ENCODE data around the gene TM9SF3. TPM values are rescaled to one million over a fixed set of nuclear protein-coding genes. Genes with fewer than 3 reads are reported as not detected.
A peak's percentile ranks its signal among the peaks of the same experiment; 100 is the strongest.
"Not testable (repeated sequence)": the region's sequence is repeated elsewhere in the genome, so short reads cannot be mapped to it uniquely, and the experiment has no call there.

TM9SF3 gene
- total RNA-seq, 1 experiment from 2014 or later: 71.0 TPM

- Histone ChIP-seq H3K27me3 (no peaks in the 10 kb centered on the region), H3K36me3 (no peaks in the 10 kb centered on the region), H3K27ac (peak overlapping the region; percentile 88), H3K4me1 (0 out of 2 replicates have a peak, but pooled peaks cover 4% of the 10 kb centered on the region), H3K4me3 (peak overlapping the region; percentile 93), H3K9me3 (replicated peaks) (no peaks in the 10 kb centered on the region)
- DNase-seq: peak; percentile 57 to 75
Measured at GRCh38 chr10:96587264-96588059, 650 bp upstream of the TM9SF3 start.

DNA sequence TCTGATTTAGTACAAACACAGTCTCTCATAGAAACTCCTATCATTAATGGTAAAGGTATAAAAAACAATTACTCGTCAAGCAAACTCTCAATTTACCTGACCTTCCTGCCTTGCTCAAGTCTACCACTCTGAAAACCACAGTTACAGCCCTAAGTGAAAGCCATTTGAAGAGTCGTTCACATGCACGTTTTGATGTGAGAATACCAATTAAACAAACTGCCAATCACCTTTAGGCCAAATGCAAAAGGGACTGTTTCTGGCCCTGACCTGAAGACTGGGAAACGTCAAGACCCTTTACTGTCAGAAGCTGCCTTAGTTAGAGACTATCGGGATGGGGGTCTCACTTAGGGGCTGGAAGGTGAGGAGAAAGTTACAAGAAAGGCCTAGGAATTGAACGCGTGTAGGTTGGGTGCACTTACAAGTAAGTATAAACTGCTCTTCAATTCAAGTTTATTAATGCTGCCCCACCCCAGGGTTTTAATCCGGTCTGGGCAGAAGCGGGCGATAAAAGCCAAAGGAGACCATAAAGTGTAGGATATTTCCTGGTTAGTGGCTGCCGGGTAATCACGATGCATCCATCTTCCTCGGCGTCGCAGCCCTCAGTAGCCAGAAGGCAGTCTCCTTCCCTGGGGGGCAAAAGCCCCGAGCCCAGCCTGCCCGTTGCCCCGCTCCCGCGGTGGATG lies 935 bp downstream of the TM9SF3 start:
- peak in 1 of 2 experiments; percentile 1 for DNase-seq
- H3K9me3 ChIP-seq (replicated peaks): no peaks in the 10 kb centered on the region
- peak overlapping the region; percentile 93 for H3K4me3 ChIP-seq
- H3K27me3 ChIP-seq: no peaks in the 10 kb centered on the region
- H3K4me1 ChIP-seq: 0 out of 2 replicates have a peak, but pooled peaks cover 4% of the 10 kb centered on the region
- peak overlapping the region; percentile 65 for H3K27ac ChIP-seq
- H3K36me3 ChIP-seq: no peaks in the 10 kb centered on the region

- Histone ChIP-seq H3K27me3 (no peaks in the 10 kb centered on the region), H3K9me3 (replicated peaks) (no peaks in the 10 kb centered on the region), H3K4me1 (0 out of 2 replicates have a peak, but pooled peaks cover 4% of the 10 kb centered on the region), H3K27ac (no peak overlapping the region), H3K36me3 (no peaks in the 10 kb centered on the region), H3K4me3 (no peak overlapping the region)
- no peak for DNase-seq
Measured at GRCh38 chr10:96584474-96584873, 2.3 kb downstream of the TM9SF3 start.

- H3K36me3 ChIP-seq: no peaks in the 10 kb centered on the region
- H3K27me3 ChIP-seq: no peaks in the 10 kb centered on the region
- no peak for DNase-seq
- no peaks in the 10 kb centered on the region for H3K9me3 ChIP-seq (replicated peaks)
- H3K4me1 ChIP-seq: 0 out of 2 replicates have a peak, but pooled peaks cover 4% of the 10 kb centered on the region
- no peak overlapping the region for H3K27ac ChIP-seq
- no peak overlapping the region for H3K4me3 ChIP-seq
Measured at GRCh38 chr10:96584035-96584434, 2.8 kb downstream of the TM9SF3 start.

- H3K27me3 ChIP-seq: no peaks in the 10 kb centered on the region
- no peak for DNase-seq
- no peak overlapping the region for H3K27ac ChIP-seq
- no peak overlapping the region for H3K4me3 ChIP-seq
- H3K36me3 ChIP-seq: peaks cover 3% of the 10 kb centered on the region; the same call in 1 of the 2 replicates
- no peaks in the 10 kb centered on the region for H3K4me1 ChIP-seq
- H3K9me3 ChIP-seq (replicated peaks): no peaks in the 10 kb centered on the region
Measured at GRCh38 chr10:96579133-96579532, 7.7 kb downstream of the TM9SF3 start.

DNA sequence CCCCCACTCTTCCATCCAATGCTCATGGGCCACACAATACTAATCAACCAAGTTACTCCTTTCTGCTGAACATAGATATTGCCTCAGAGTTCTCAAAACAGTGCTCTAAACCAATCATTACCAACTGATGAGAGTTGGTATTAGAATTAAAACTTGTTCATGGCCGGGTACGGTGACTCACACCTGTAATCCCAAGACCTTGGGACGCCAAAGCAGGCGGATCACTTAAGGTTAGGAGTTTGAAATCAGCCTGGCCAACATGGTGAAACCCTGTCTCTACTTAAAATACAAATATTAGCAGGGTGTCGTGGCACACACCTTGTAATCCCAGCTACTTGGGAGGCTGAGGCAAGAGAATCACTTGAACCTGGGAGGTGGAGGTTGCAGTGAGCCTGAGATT lies 8.2 kb downstream of the TM9SF3 start:
- no peaks in the 10 kb centered on the region for H3K9me3 ChIP-seq (replicated peaks)
- no peak overlapping the region for H3K27ac ChIP-seq
- peaks cover 3% of the 10 kb centered on the region; the same call in 1 of the 2 replicates for H3K36me3 ChIP-seq
- H3K4me3 ChIP-seq: no peak overlapping the region
- no peaks in the 10 kb centered on the region for H3K27me3 ChIP-seq
- no peaks in the 10 kb centered on the region for H3K4me1 ChIP-seq
- DNase-seq: no peak

GRCh38 chr10:96578022-96578421 lies 8.8 kb downstream of the TM9SF3 start:
- no peak for DNase-seq
- Histone ChIP-seq H3K4me1 (no peaks in the 10 kb centered on the region), H3K36me3 (peaks cover 8% of the 10 kb centered on the region), H3K27me3 (no peaks in the 10 kb centered on the region), H3K4me3 (no peak overlapping the region), H3K27ac (no peak overlapping the region), H3K9me3 (replicated peaks) (no peaks in the 10 kb centered on the region)

GRCh38 chr10:96577069-96577468 lies 9.7 kb downstream of the TM9SF3 start:
- no peak overlapping the region for H3K27ac ChIP-seq
- DNase-seq: no peak
- H3K27me3 ChIP-seq: no peaks in the 10 kb centered on the region
- no peaks in the 10 kb centered on the region for H3K4me1 ChIP-seq
- H3K9me3 ChIP-seq (replicated peaks): no peaks in the 10 kb centered on the region
- no peak overlapping the region for H3K4me3 ChIP-seq
- peaks cover 11% of the 10 kb centered on the region for H3K36me3 ChIP-seq

GRCh38 chr10:96576277-96576980 lies 10.4 kb downstream of the TM9SF3 start:
- Histone ChIP-seq H3K36me3 (peaks cover 11% of the 10 kb centered on the region), H3K27me3 (no peaks in the 10 kb centered on the region), H3K4me1 (no peaks in the 10 kb centered on the region), H3K9me3 (replicated peaks) (no peaks in the 10 kb centered on the region), H3K27ac (no peak overlapping the region), H3K4me3 (no peak overlapping the region)
- no peak for DNase-seq

DNA sequence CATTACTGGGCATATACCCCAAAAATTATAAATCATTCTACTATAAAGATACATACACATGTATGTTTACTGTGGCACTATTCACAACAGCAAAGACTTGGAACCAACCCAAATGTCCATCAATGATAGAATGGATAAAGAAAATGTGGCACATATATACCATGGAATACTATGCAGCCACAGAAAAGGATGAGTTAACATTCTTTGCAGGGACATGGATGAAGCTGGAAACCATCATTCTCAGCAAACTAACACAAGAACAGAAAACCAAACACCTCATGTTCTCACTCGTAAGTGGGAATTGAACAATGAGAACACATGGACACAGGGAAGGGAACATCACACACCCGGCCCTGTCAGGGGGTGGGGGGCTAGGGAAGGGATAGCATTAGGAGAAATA lies 12.2 kb downstream of the TM9SF3 start:
- H3K4me1 ChIP-seq; H3K27me3 ChIP-seq; DNase-seq; H3K27ac ChIP-seq; H3K4me3 ChIP-seq; H3K9me3 ChIP-seq (replicated peaks): not testable (repeated sequence)
- peaks cover 15% of the 10 kb centered on the region for H3K36me3 ChIP-seq

DNA sequence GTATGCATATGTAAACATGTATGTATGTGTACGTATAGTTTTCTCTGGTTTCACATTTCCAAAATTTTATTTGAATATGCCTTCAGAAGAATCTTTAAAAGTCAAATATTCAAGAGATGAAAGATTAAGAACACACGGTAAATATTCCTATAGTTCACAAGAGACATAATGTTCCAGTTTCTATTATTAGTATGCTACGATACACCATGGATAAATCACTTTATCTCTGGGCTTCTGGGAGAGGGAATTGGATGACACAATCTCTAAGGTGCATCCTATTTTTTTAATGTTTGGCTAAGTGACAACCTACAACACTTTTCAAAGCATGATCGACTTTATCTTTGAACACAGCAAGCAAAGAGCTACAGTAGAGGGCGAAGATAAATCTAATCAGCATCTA lies 13.8 kb downstream of the TM9SF3 start:
- no peaks in the 10 kb centered on the region for H3K4me1 ChIP-seq
- H3K27ac ChIP-seq: no peak overlapping the region
- DNase-seq: no peak
- no peaks in the 10 kb centered on the region for H3K27me3 ChIP-seq
- H3K9me3 ChIP-seq (replicated peaks): no peaks in the 10 kb centered on the region
- H3K4me3 ChIP-seq: no peak overlapping the region
- H3K36me3 ChIP-seq: peaks cover 15% of the 10 kb centered on the region

- Histone ChIP-seq H3K4me1 (no peaks in the 10 kb centered on the region), H3K27ac (no peak overlapping the region), H3K27me3 (no peaks in the 10 kb centered on the region), H3K36me3 (peaks cover 15% of the 10 kb centered on the region), H3K4me3 (no peak overlapping the region), H3K9me3 (replicated peaks) (no peaks in the 10 kb centered on the region)
- DNase-seq: no peak
Measured at GRCh38 chr10:96570983-96571964, 15.5 kb downstream of the TM9SF3 start.

DNA sequence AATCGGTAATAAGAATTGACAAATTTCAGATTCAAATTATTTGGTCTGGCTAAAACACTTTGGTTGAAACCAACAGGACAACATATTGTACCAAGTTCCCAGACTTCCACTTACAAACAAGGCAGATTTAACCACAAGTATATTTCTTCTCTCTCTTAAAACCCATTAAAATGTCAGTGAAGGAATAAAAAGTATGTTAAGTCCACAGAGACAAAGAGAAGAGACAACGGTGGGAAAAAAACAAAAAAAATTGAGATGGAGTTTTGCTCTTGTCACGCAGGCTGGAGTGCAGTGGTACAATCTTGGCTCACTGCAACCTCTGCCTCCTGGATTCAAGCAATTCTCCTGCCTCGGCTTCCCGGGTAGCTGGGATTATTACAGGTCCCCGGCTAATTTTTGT lies 16.3 kb downstream of the TM9SF3 start:
- no peak overlapping the region for H3K4me3 ChIP-seq
- no peak overlapping the region for H3K27ac ChIP-seq
- H3K36me3 ChIP-seq: peaks cover 12% of the 10 kb centered on the region
- no peaks in the 10 kb centered on the region for H3K9me3 ChIP-seq (replicated peaks)
- no peaks in the 10 kb centered on the region for H3K4me1 ChIP-seq
- H3K27me3 ChIP-seq: no peaks in the 10 kb centered on the region
- no peak for DNase-seq

DNA sequence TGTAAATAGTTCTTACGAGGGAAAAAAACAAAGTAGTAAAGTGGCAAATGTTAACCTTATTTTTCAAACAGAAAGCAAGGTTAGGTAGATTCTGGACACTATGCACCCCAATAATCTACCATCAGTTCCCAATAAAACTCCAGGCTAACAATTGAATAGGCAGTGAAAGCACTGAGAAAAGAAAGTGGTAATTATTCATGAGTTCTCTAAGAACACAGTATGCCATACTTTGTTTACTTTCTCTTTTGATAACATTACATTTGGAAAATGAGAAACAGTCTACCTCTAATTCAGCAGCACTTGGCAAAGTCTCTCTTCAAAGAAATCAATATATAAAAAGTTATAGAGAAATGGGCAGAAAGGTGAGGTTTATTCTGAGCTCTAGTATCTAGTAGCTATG lies 18.4 kb downstream of the TM9SF3 start:
- H3K27me3 ChIP-seq: no peaks in the 10 kb centered on the region
- peaks cover 20% of the 10 kb centered on the region for H3K36me3 ChIP-seq
- H3K4me3 ChIP-seq: no peak overlapping the region
- H3K27ac ChIP-seq: no peak overlapping the region
- no peak for DNase-seq
- H3K9me3 ChIP-seq (replicated peaks): no peaks in the 10 kb centered on the region
- no peaks in the 10 kb centered on the region for H3K4me1 ChIP-seq
